Bone marrow (tissue), 2 donors: Measurements from ENCODE around the gene CLSTN2.

ENCODE experiments used
- DNase-seq, 2 donors: peaks; one replicate each; lab custom pipeline; 2025; lab: John Stamatoyannopoulos, UW

CLSTN2 gene

GRCh38 chr3:140341817-140342403 lies 406.9 kb downstream of the CLSTN2 start:
- DNase-seq, result no peak

- no peak for DNase-seq
Measured at GRCh38 chr3:140342668-140343067, 407.7 kb downstream of the CLSTN2 start.

GRCh38 chr3:140343211-140344081 lies 408.5 kb downstream of the CLSTN2 start:
- no peak for DNase-seq

- DNase-seq, result no peak
Measured at GRCh38 chr3:140344082-140344454, 409.1 kb downstream of the CLSTN2 start.

GRCh38 chr3:140344601-140345205 lies 409.7 kb downstream of the CLSTN2 start:
- DNase-seq, result no peak

- no peak for DNase-seq
Measured at GRCh38 chr3:140347151-140347550, 412.2 kb downstream of the CLSTN2 start.

- no peak for DNase-seq
Measured at GRCh38 chr3:140349938-140350337, 415.0 kb downstream of the CLSTN2 start.

- no peak for DNase-seq
Measured at GRCh38 chr3:140351466-140351865, 416.5 kb downstream of the CLSTN2 start.

- no peak for DNase-seq
Measured at GRCh38 chr3:140355481-140355880, 420.5 kb downstream of the CLSTN2 start.

GRCh38 chr3:140358686-140359085 lies 423.7 kb downstream of the CLSTN2 start:
- DNase-seq, result no peak

- DNase-seq, result no peak
Measured at GRCh38 chr3:140359233-140359995, 424.4 kb downstream of the CLSTN2 start.

- no peak for DNase-seq
Measured at GRCh38 chr3:140360332-140360731, 425.3 kb downstream of the CLSTN2 start.

- no peak for DNase-seq
Measured at GRCh38 chr3:140363801-140364200, 428.8 kb downstream of the CLSTN2 start.

GRCh38 chr3:140365872-140366697 lies 431.1 kb downstream of the CLSTN2 start:
- DNase-seq, result no peak

- DNase-seq, result no peak
Measured at GRCh38 chr3:140368223-140368811, 433.3 kb downstream of the CLSTN2 start.

GRCh38 chr3:140370686-140371085 lies 435.7 kb downstream of the CLSTN2 start:
- no peak for DNase-seq

- DNase-seq, result no peak
Measured at GRCh38 chr3:140373234-140373633, 438.2 kb downstream of the CLSTN2 start.

- no peak for DNase-seq
Measured at GRCh38 chr3:140375002-140375401, 440.0 kb downstream of the CLSTN2 start.

GRCh38 chr3:140376136-140376889 lies 441.3 kb downstream of the CLSTN2 start:
- no peak for DNase-seq

GRCh38 chr3:140377644-140378043 lies 442.7 kb downstream of the CLSTN2 start:
- DNase-seq, result no peak
